Erythroblast (primary cell): ENCODE measurements around the gene SERTM2.

Experiments
- GATA1 ChIP-seq: IDR thresholded peaks from 2 replicates; pipeline ENCODE4 v1.6.1; 2011; ENCODE audit warnings: low read depth, mild to moderate bottlenecking, control low read depth, low read length, moderate library complexity
- POLR2A ChIP-seq: IDR thresholded peaks from 2 replicates; pipeline ENCODE4 v1.6.1; 2011; ENCODE audit warnings: mild to moderate bottlenecking, low read length

- TF ChIP-seq POLR2A, result no peak
- no peak for TF ChIP-seq GATA1
Measured at GRCh38 chrX:111511477-111511876, at the start of gene SERTM2.
